Lower lobe of right lung (tissue), 2 donors: ENCODE results near the gene PLEKHA7. TPM values are rescaled to one million over a fixed set of nuclear protein-coding genes. Genes with fewer than 3 reads are reported as not detected.

ENCODE experiments used
- ATAC-seq, 2 donors: fragments of 200-7000 bp; cut with Tn5 transposase; one replicate each; pipeline ENCODE4 v1.9.1; 2020 to 2022; ENCODE audit warnings: mild to moderate bottlenecking in 2 of 2, moderate library complexity in 2 of 2
- DNase-seq: peaks from one replicate; pipeline ENCODE4 v3.0.0-alpha.2; 2020
- H3K27ac ChIP-seq: fragments of 200-600 bp; one replicate; pipeline ENCODE4 v1.8.0; 2022
- H3K27me3 ChIP-seq: fragments of 200-600 bp; one replicate; pipeline ENCODE4 v1.8.0; 2022; ENCODE audit warnings: low read depth
- H3K36me3 ChIP-seq: fragments of 200-600 bp; one replicate; pipeline ENCODE4 v1.8.0; 2022; ENCODE audit warnings: mild to moderate bottlenecking
- H3K4me1 ChIP-seq: fragments of 200-600 bp; one replicate; pipeline ENCODE4 v1.8.0; 2022
- H3K4me3 ChIP-seq: fragments of 200-600 bp; one replicate; pipeline ENCODE4 v1.8.0; 2022; ENCODE audit warnings: mild to moderate bottlenecking
- H3K9me3 ChIP-seq: fragments of 200-600 bp; one replicate; pipeline ENCODE4 v1.8.0; 2022
- intact Hi-C: fragments of 100-400 bp; cut with DNase I; formaldehyde crosslinking; loops from one replicate; pipeline ENCODE4 v1.11.0; 2022
- total RNA-seq: library from RNA; stranded (reverse); fragmentation: NEBNext Ultra II Directional; extraction: Animal tissue kit (Norgen Biotek cat#: 25700); gene quantifications from one replicate; pipeline ENCODE4 v1.2.1, GENCODE V29; 2021
- TF ChIP-seq, protein P1 (sequence below): fragments of 200-600 bp; IDR thresholded peaks from one replicate; pipeline ENCODE4 v1.8.0; 2022; ENCODE audit warnings: antibody characterized with exemption, mild to moderate bottlenecking
- donor health status: DM: no; HTN: yes; CAD: no; lungs with severe emphysema.

The PLEKHA7 gene
- total RNA-seq, 1 donor from 2014 or later, result 44.0 TPM

DNA sequence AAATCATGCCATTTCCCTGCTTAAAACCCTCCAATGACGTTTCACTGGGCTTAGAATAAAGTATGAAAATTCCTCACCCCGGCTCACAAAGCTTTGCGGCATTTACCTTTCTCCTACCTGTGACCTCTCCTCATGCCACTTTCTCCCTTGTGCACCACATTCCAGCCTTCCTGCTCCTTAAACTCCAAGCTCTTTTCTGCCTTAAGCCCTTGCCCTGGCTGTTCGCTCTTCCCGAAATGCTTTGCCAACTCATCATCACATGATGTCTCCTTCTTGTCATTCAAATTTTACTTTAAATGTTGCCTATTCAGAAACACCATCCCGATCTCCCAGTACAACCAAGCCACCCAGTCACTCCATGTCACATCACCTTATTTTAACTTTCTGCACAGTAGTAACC, 2.0 kb downstream of the PLEKHA7 start:
- Histone ChIP-seq H3K9me3 (no peaks in the 10 kb centered on the region), H3K27me3 (peaks cover 19% of the 10 kb centered on the region), H3K4me1 (peaks cover 22% of the 10 kb centered on the region), H3K36me3 (no peaks in the 10 kb centered on the region), H3K4me3 (no peak overlapping the region), H3K27ac (no peak overlapping the region)
- TF ChIP-seq, protein P1, sequence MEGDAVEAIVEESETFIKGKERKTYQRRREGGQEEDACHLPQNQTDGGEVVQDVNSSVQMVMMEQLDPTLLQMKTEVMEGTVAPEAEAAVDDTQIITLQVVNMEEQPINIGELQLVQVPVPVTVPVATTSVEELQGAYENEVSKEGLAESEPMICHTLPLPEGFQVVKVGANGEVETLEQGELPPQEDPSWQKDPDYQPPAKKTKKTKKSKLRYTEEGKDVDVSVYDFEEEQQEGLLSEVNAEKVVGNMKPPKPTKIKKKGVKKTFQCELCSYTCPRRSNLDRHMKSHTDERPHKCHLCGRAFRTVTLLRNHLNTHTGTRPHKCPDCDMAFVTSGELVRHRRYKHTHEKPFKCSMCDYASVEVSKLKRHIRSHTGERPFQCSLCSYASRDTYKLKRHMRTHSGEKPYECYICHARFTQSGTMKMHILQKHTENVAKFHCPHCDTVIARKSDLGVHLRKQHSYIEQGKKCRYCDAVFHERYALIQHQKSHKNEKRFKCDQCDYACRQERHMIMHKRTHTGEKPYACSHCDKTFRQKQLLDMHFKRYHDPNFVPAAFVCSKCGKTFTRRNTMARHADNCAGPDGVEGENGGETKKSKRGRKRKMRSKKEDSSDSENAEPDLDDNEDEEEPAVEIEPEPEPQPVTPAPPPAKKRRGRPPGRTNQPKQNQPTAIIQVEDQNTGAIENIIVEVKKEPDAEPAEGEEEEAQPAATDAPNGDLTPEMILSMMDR, result no peak
- DNase-seq, result no peak
- ATAC-seq, result no peak
- intact Hi-C loops, result no loop called here

DNA sequence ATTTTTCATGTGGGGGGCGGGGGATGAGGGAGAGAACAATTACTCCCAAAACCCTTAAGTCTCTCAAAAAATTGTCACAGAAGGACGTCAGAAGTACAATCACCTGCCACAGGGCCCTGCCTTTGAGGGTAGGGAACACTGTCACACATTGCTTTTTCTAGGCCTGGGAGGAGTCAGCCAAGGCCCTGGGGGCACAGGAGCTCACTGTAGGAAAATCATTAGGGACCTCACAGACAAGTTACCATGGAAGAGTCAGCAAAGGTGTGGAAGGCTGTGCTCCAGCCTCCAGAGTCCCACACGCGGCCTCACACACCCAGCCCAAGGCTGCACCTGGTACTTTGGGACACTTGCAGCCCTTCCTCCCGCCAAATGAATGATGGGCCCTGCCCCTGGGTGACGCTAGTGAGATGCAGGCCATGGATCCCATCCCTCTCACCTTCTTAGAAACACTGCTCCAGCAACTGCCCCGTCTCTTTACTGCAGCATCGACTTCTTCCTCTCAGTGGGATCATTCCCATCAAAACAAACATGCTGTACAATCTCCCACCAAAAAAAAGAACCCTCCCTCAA, 3.3 kb downstream of the PLEKHA7 start:
- peaks cover 22% of the 10 kb centered on the region for H3K4me1 ChIP-seq
- no peaks in the 10 kb centered on the region for H3K36me3 ChIP-seq
- H3K4me3 ChIP-seq, result no peak overlapping the region
- no peak for DNase-seq
- no peak for ATAC-seq
- no peaks in the 10 kb centered on the region for H3K9me3 ChIP-seq
- TF ChIP-seq, protein P1, result no peak
- intact Hi-C loops, result no loop called here
- H3K27ac ChIP-seq, result no peak overlapping the region
- H3K27me3 ChIP-seq, result peaks cover 19% of the 10 kb centered on the region

- intact Hi-C loops, result no loop called here
Measured at GRCh38 chr11:17008099-17008498, 6.1 kb downstream of the PLEKHA7 start.

DNA sequence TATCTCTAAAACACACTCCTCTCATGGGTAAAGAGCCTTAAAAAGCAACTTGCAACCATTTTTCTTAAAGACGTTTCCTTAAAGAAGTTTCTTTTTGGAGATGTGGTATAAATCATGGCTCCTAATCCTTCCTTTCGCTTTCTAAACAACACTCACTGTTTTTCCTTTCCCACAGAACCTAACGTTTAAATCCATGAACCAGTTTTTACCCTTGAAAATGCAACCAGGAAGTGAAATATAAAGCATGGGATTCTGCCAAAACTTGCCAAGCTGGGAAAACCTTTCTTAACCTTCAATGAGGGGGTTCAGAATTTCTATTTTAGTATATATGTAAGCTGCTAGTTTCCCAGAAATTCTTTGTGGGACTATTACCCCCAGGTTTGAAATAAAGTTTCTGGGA, 8.6 kb downstream of the PLEKHA7 start:
- H3K27ac ChIP-seq, result no peak overlapping the region
- intact Hi-C loops, result no loop called here
- TF ChIP-seq, protein P1, result no peak
- no peak overlapping the region for H3K4me3 ChIP-seq
- H3K27me3 ChIP-seq, result no peaks in the 10 kb centered on the region
- DNase-seq, result no peak
- ATAC-seq, result no peak
- H3K36me3 ChIP-seq, result no peaks in the 10 kb centered on the region
- no peaks in the 10 kb centered on the region for H3K9me3 ChIP-seq
- peaks cover 3% of the 10 kb centered on the region for H3K4me1 ChIP-seq

More at GRCh38 chr11:17008099-17008498, 6.1 kb downstream of the PLEKHA7 start:
- ATAC-seq (peak in 1 of 2 donors; percentile 43), DNase-seq (no peak)
- H3K4me1 ChIP-seq, result peaks cover 12% of the 10 kb centered on the region
- no peaks in the 10 kb centered on the region for H3K36me3 ChIP-seq
- H3K27me3 ChIP-seq, result peaks cover 3% of the 10 kb centered on the region
- H3K4me3 ChIP-seq, result no peak overlapping the region
- H3K9me3 ChIP-seq, result no peaks in the 10 kb centered on the region
- no peak overlapping the region for H3K27ac ChIP-seq
- TF ChIP-seq, protein P1, result no peak

GRCh38 chr11:17004486-17005148, 9.6 kb downstream of the PLEKHA7 start:
- DNase-seq (no peak), ATAC-seq (no peak)
- Histone ChIP-seq H3K27ac (no peak overlapping the region), H3K9me3 (no peaks in the 10 kb centered on the region), H3K4me3 (no peak overlapping the region), H3K27me3 (no peaks in the 10 kb centered on the region), H3K4me1 (peaks cover 3% of the 10 kb centered on the region), H3K36me3 (no peaks in the 10 kb centered on the region)
- TF ChIP-seq, protein P1, result no peak
- intact Hi-C loops, result no loop called here
